HepG2 (cell line): ENCODE data around the gene SNAPC4. TPM values are rescaled to one million over a fixed set of nuclear protein-coding genes. Genes with fewer than 3 reads are reported as not detected.
A peak's percentile ranks its signal among the peaks of the same experiment; 100 is the strongest.

Experiments used
- ARNT ChIP-seq: fragments of 450-650 bp; IDR thresholded peaks from 2 replicates; pipeline ENCODE4 v1.6.1; 2017
- ASH2L ChIP-seq: fragments of 300-600, 200-600 bp; sonication (generic); IDR thresholded peaks from 2 replicates; pipeline ENCODE4 v1.7.0; 2017; ENCODE audit warnings: low read depth, mild to moderate bottlenecking, moderate library complexity, mixed read lengths, low read length; ENCODE audit not compliant: insufficient read length
- CREM ChIP-seq, 2 experiments: sonication (generic) in 1 of 2; formaldehyde crosslinking in 1 of 2; IDR thresholded peaks; 2 replicates each; pipeline versions ENCODE4 v1.4.0 to v1.6.1; 2016 to 2020; ENCODE audit warnings: antibody characterized with exemption in 1 of 2, mild to moderate bottlenecking in 1 of 2, missing genetic modification reagents in 1 of 2
- DMAP1 ChIP-seq: IDR thresholded peaks from 2 replicates; pipeline ENCODE4 v1.6.1; 2016
- GABPB1 ChIP-seq: IDR thresholded peaks from 2 replicates; pipeline ENCODE4 v1.6.1; 2016; ENCODE audit warnings: mild to moderate bottlenecking, missing genetic modification reagents, moderate library complexity, missing compliant biosample characterization
- HOXA5 ChIP-seq: sonication (generic); formaldehyde crosslinking; IDR thresholded peaks from 2 replicates; pipeline ENCODE4 v1.4.0; 2020; ENCODE audit warnings: missing genetic modification reagents
- IKZF1 ChIP-seq: fragments of 450-650 bp; IDR thresholded peaks from 2 replicates; pipeline ENCODE4 v1.7.1; 2016
- MAFF ChIP-seq: IDR thresholded peaks from 2 replicates; pipeline ENCODE4 v1.6.1; 2011; ENCODE audit warnings: low read depth, low read length, improper control_type of control experiment
- MED8 ChIP-seq: sonication (generic); formaldehyde crosslinking; IDR thresholded peaks from 2 replicates; pipeline ENCODE4 v1.8.1; 2023; ENCODE audit warnings: mild to moderate bottlenecking, missing genetic modification reagents; ENCODE audit not compliant: insufficient replicate concordance
- NBN ChIP-seq: fragments of 450-650 bp; conservative IDR thresholded peaks from 2 replicates; pipeline ENCODE4 v1.6.1; 2017
- NCOA2 ChIP-seq: sonication (generic); formaldehyde crosslinking; IDR thresholded peaks from 2 replicates; pipeline ENCODE4 v1.8.0; 2022; ENCODE audit warnings: inconsistent platforms
- PAF1 ChIP-seq: IDR thresholded peaks from 2 replicates; pipeline ENCODE4 v1.6.1; 2016; ENCODE audit warnings: missing genetic modification reagents, missing compliant biosample characterization
- SMYD3 ChIP-seq: sonication (generic); formaldehyde crosslinking; IDR thresholded peaks from 2 replicates; pipeline ENCODE4 v1.8.1; 2023; ENCODE audit warnings: mild to moderate bottlenecking, missing genetic modification reagents
- SP140L ChIP-seq: sonication (generic); formaldehyde crosslinking; IDR thresholded peaks from 2 replicates; pipeline ENCODE4 v1.4.0; 2020; ENCODE audit warnings: missing genetic modification reagents, borderline replicate concordance
- TBX2 ChIP-seq: sonication (generic); formaldehyde crosslinking; IDR thresholded peaks from 2 replicates; pipeline ENCODE4 v1.5.0; 2020; ENCODE audit warnings: missing genetic modification reagents, mild to moderate bottlenecking, borderline replicate concordance
- TBX3 ChIP-seq: fragments of 450-650 bp; IDR thresholded peaks from 2 replicates; pipeline ENCODE4 v1.6.1; 2017; ENCODE audit warnings: antibody characterized with exemption, mild to moderate bottlenecking, inconsistent platforms, borderline replicate concordance
- THYN1 ChIP-seq: sonication (generic); formaldehyde crosslinking; IDR thresholded peaks from 2 replicates; pipeline ENCODE4 v1.8.1; 2023; ENCODE audit warnings: low read depth, mild to moderate bottlenecking, moderate library complexity, missing genetic modification reagents, borderline replicate concordance
- TOE1 ChIP-seq: sonication (generic); formaldehyde crosslinking; IDR thresholded peaks from 2 replicates; pipeline ENCODE4 v1.4.0; 2020; ENCODE audit warnings: mild to moderate bottlenecking, missing genetic modification reagents
- ZBTB7B ChIP-seq: sonication (generic); formaldehyde crosslinking; IDR thresholded peaks from 2 replicates; pipeline ENCODE4 v1.4.0; 2020; ENCODE audit warnings: missing genetic modification reagents
- ZNF431 ChIP-seq: sonication (generic); formaldehyde crosslinking; IDR thresholded peaks from 2 replicates; pipeline ENCODE4 v1.9.0; 2022; ENCODE audit warnings: missing genetic modification reagents, low read depth, mild to moderate bottlenecking, borderline replicate concordance
- ZNF446 ChIP-seq: sonication (generic); formaldehyde crosslinking; IDR thresholded peaks from 2 replicates; pipeline ENCODE4 v1.5.0; 2020; ENCODE audit warnings: mild to moderate bottlenecking, missing genetic modification reagents
- ZNF615 ChIP-seq: sonication (generic); formaldehyde crosslinking; IDR thresholded peaks from 2 replicates; pipeline ENCODE4 v1.5.0; 2020; ENCODE audit warnings: mild to moderate bottlenecking, missing genetic modification reagents, borderline replicate concordance
- polyA plus RNA-seq, 8 experiments: library from polyadenylated mRNA; depleted of rRNA in 3 of 8; stranded (reverse) in 7 of 8; unstranded in 1 of 8; fragments of >200 nt; fragmentation: Illumina TruSeq in 4 of 8; extraction: Trizol in 4 of 8; gene quantifications; 2 replicates each; pipeline versions ENCODE4 v1.2.1 to v1.2.3, GENCODE V29; 2011 to 2016; ENCODE audit warnings: low read depth in 4 of 8, missing spikeins in 1 of 8, mixed read lengths in 1 of 8; ENCODE audit not compliant: insufficient read depth in 1 of 8
- total RNA-seq, 5 experiments: library from RNA; depleted of rRNA; stranded (reverse); fragments of >200 nt; fragmentation: Illumina TruSeq; extraction: Trizol; gene quantifications; 2 replicates each; pipeline ENCODE4 v1.2.3, GENCODE V29; 2016; ENCODE audit warnings: low read depth in 1 of 5
- TF ChIP-seq, protein P1 (sequence below): sonication (generic); formaldehyde crosslinking; IDR thresholded peaks from 2 replicates; pipeline ENCODE4 v1.8.0; 2022; ENCODE audit warnings: mild to moderate bottlenecking, missing genetic modification reagents, moderate library complexity
- TF ChIP-seq, protein P2 (sequence below): sonication (generic); formaldehyde crosslinking; IDR thresholded peaks from 2 replicates; pipeline ENCODE4 v1.8.1; 2023; ENCODE audit warnings: mild to moderate bottlenecking, missing genetic modification reagents
- TF ChIP-seq, protein P3 (sequence below): IDR thresholded peaks from 2 replicates; pipeline ENCODE4 v1.6.1; 2016; ENCODE audit warnings: low read depth, control low read depth
- TF ChIP-seq, protein P4 (sequence below): sonication (generic); formaldehyde crosslinking; IDR thresholded peaks from 2 replicates; pipeline ENCODE4 v1.8.1; 2023; ENCODE audit warnings: missing genetic modification reagents, inconsistent platforms, borderline replicate concordance

SNAPC4 gene
- total and polyA plus RNA-seq, 2 of the 13 experiments (the other 11 are each of a cell fraction or from before 2014, with no cell fraction given): 2.0 to 6.0 TPM

DNA sequence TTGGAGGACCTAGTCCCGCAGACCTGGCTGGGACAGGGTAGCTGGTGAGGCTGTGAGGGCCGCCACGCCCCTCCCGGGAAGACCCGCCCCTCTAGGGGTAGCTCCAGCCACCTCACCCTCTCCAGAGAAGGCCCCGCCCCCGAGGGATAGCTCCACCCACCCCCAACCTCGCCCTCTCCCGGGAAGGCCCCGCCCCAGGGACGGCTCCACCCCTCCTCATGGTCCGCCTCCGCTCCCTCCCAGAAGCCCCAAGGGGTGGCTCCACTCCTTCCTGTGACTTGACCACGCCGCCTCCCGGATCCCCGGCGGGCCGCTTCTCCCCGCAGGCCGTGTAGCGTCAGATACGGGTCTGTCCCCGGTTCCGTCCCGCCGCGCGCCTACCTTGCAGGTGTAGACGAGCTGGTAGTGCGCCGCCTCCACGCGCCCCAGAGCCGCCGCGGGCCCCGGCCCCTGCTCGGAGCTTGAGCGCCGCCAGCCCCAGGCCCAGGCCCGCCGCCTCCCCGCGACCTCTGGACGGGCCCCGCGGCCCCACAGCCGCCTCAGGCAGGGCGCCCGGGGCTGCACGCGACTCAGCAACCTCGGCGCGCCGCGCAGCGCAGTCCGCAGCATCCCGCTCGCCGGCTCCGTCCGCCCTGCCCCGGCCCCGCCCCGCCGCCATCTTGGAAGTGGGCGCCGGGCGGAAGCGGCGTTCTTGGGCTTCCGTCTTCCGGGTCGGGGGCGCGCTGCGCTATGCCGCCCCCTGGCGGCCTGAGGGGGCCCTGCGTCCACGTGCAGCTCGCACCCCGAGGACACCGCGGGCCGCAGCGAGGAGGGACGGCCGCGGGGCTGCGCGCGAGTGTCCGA is 36.6 kb downstream of the SNAPC4 start, which contains the start of gene DNLZ (continued):
- TF ChIP-seq, protein P1, sequence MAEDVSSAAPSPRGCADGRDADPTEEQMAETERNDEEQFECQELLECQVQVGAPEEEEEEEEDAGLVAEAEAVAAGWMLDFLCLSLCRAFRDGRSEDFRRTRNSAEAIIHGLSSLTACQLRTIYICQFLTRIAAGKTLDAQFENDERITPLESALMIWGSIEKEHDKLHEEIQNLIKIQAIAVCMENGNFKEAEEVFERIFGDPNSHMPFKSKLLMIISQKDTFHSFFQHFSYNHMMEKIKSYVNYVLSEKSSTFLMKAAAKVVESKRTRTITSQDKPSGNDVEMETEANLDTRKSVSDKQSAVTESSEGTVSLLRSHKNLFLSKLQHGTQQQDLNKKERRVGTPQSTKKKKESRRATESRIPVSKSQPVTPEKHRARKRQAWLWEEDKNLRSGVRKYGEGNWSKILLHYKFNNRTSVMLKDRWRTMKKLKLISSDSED (CRISPR knock-in tag): no peak
- TF ChIP-seq GABPB1 (CRISPR knock-in tag): peak; percentile 94
- no peak for TF ChIP-seq THYN1
- no peak for TF ChIP-seq NCOA2 (CRISPR knock-in tag)
- TF ChIP-seq, protein P2, sequence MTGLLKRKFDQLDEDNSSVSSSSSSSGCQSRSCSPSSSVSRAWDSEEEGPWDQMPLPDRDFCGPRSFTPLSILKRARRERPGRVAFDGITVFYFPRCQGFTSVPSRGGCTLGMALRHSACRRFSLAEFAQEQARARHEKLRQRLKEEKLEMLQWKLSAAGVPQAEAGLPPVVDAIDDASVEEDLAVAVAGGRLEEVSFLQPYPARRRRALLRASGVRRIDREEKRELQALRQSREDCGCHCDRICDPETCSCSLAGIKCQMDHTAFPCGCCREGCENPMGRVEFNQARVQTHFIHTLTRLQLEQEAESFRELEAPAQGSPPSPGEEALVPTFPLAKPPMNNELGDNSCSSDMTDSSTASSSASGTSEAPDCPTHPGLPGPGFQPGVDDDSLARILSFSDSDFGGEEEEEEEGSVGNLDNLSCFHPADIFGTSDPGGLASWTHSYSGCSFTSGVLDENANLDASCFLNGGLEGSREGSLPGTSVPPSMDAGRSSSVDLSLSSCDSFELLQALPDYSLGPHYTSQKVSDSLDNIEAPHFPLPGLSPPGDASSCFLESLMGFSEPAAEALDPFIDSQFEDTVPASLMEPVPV (CRISPR knock-in tag): peak; percentile 79; the same call in 1 of the 2 replicates
- no peak for TF ChIP-seq ZNF615 (CRISPR knock-in tag)
- no peak for TF ChIP-seq PAF1 (CRISPR knock-in tag)
- TF ChIP-seq DMAP1 (CRISPR knock-in tag): peak; percentile 84
- no peak for TF ChIP-seq CREM (IDR thresholded peaks at IDR 0.05)
- TF ChIP-seq CREM (CRISPR knock-in tag; IDR thresholded peaks at IDR 0.05): no peak
- TF ChIP-seq, protein P3, sequence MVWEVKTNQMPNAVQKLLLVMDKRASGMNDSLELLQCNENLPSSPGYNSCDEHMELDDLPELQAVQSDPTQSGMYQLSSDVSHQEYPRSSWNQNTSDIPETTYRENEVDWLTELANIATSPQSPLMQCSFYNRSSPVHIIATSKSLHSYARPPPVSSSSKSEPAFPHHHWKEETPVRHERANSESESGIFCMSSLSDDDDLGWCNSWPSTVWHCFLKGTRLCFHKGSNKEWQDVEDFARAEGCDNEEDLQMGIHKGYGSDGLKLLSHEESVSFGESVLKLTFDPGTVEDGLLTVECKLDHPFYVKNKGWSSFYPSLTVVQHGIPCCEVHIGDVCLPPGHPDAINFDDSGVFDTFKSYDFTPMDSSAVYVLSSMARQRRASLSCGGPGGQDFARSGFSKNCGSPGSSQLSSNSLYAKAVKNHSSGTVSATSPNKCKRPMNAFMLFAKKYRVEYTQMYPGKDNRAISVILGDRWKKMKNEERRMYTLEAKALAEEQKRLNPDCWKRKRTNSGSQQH (CRISPR knock-in tag): no peak
- no peak for TF ChIP-seq MAFF
- TF ChIP-seq ARNT: no peak
- peak; percentile 63 for TF ChIP-seq TBX3
- 0 out of 2 replicates have a peak, but pooled peaks have one; percentile 55 for TF ChIP-seq SMYD3 (CRISPR knock-in tag)
- peak; percentile 84 for TF ChIP-seq ZBTB7B (CRISPR knock-in tag)
- TF ChIP-seq TOE1 (CRISPR knock-in tag): no peak
- peak; percentile 93 for TF ChIP-seq HOXA5
- TF ChIP-seq ZNF431 (CRISPR knock-in tag): peak; percentile 74; the same call in 1 of the 2 replicates
- TF ChIP-seq MED8: no peak
- no peak; the same call in 1 of the 2 replicates for TF ChIP-seq ZNF446 (CRISPR knock-in tag)
- TF ChIP-seq, protein P4, sequence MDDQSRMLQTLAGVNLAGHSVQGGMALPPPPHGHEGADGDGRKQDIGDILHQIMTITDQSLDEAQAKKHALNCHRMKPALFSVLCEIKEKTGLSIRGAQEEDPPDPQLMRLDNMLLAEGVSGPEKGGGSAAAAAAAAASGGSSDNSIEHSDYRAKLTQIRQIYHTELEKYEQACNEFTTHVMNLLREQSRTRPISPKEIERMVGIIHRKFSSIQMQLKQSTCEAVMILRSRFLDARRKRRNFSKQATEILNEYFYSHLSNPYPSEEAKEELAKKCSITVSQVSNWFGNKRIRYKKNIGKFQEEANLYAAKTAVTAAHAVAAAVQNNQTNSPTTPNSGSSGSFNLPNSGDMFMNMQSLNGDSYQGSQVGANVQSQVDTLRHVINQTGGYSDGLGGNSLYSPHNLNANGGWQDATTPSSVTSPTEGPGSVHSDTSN: no peak
- no peak for TF ChIP-seq SP140L (CRISPR knock-in tag)
- TF ChIP-seq NBN: no peak
- TF ChIP-seq ASH2L: peak; percentile 58
- no peak for TF ChIP-seq IKZF1
- TF ChIP-seq TBX2 (CRISPR knock-in tag): peak; percentile 79
